ENCODE measurements around the gene PARP14.

GRCh38 chr3:122676759-122677158 lies 3.9 kb upstream of the PARP14 start:
- TF ChIP-seq CTCF (IDR thresholded peaks at IDR 0.05) = no peak
- no peak for TF ChIP-seq POLR2A (IDR thresholded peaks at IDR 0.05)
